Effector memory CD4-positive, alpha-beta T cell (primary cell): ENCODE data around the gene PTPRK.
"Not testable (repeated sequence)": the region's sequence is repeated elsewhere in the genome, so short reads cannot be mapped to it uniquely, and the experiment has no call there.

Experiments
- DNase-seq, 3 donors: peaks; one replicate each; pipeline ENCODE4 v3.0.0-alpha.2; 2020
- H3K27ac ChIP-seq: 2 replicates; pipeline ENCODE4 v1.7.0; 2013; ENCODE audit warnings: mild to moderate bottlenecking, low read length, moderate library complexity; ENCODE audit not compliant: insufficient read depth, poor library complexity, severe bottlenecking
- H3K27me3 ChIP-seq: replicated peaks from 2 replicates; pipeline ENCODE4 v1.7.0; 2013; ENCODE audit warnings: mild to moderate bottlenecking, low read length; ENCODE audit not compliant: insufficient read depth, control insufficient read depth, poor library complexity, severe bottlenecking
- H3K36me3 ChIP-seq: 2 replicates; pipeline ENCODE4 v1.7.0; 2013; ENCODE audit warnings: mild to moderate bottlenecking, low read length, moderate library complexity; ENCODE audit not compliant: control insufficient read depth, insufficient read depth
- H3K4me1 ChIP-seq: 2 replicates; pipeline ENCODE4 v1.7.0; 2013; ENCODE audit warnings: low read length, mild to moderate bottlenecking; ENCODE audit not compliant: control insufficient read depth, insufficient read depth, poor library complexity, severe bottlenecking
- H3K4me3 ChIP-seq: 2 replicates; pipeline ENCODE4 v1.7.0; 2013; ENCODE audit warnings: low read length, low read depth, mild to moderate bottlenecking; ENCODE audit not compliant: insufficient read depth, poor library complexity, severe bottlenecking
- H3K9me3 ChIP-seq: 2 replicates; pipeline ENCODE4 v1.7.0; 2013; ENCODE audit warnings: mild to moderate bottlenecking, low read length, moderate library complexity; ENCODE audit not compliant: control insufficient read depth

The PTPRK gene

DNA sequence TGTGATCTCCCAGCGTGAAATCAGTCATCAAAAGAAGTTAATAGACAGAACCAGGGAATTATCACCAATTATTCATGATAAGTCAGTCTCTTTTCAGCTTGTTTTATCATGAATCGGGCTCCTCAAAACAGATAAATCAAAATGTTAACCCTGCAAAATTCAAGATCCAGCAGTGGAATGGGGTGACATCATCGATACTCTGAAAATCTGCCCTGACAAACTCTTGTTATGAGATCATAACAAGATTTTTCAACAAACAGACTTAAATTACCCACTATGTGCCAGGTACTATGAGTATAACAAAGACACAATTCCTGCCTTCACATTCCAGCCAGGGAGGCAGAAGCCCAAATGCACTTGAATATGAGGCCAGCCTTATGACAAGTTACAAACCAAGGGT is 64.4 kb downstream of the PTPRK start:
- Histone ChIP-seq H3K36me3 (no peaks in the 10 kb centered on the region), H3K9me3 (no peaks in the 10 kb centered on the region), H3K27ac (no peak overlapping the region), H3K4me1 (no peaks in the 10 kb centered on the region), H3K27me3 (no peaks in the 10 kb centered on the region), H3K4me3 (no peak overlapping the region)
- DNase-seq, result no peak

DNA sequence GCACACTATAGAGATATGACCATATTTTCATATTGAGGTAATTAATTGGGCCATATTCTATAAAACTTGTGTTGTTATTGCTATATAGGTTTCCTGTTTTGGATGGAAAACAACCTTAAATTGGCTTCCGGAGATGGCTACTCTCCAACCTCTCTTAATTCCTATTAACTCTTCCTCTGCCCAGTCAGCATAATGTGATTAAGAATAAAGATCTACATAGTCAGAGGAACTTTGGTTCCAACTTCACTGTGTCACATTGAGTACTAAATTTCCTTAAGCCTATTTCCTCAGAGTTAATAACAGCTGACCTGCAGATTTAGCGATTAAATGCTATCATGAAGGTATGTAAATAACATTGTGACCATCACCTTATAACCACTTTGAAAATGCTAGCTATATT is 67.7 kb downstream of the PTPRK start:
- Histone ChIP-seq H3K4me1 (no peaks in the 10 kb centered on the region), H3K36me3 (no peaks in the 10 kb centered on the region), H3K9me3 (no peaks in the 10 kb centered on the region), H3K27me3 (no peaks in the 10 kb centered on the region), H3K27ac (no peak overlapping the region), H3K4me3 (no peak overlapping the region)
- no peak for DNase-seq

DNA sequence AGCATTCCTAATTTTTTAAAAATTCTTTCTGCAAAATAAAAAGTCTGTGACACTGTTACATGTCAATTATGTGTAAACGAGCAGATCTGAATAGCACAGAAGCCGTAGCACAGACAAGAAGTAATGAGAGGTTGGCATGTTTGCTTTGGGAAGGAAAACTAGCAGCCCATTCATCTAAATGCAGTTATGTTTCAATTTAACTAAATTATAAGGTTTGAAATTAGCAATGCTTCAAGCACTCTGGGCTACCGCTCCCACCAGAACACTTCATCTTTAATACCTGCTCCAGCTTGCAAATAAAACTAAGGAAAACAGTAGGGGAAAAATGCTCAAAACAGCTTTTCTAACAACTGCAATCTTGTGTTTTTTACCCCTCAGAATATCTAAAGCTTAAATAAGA is 73.9 kb downstream of the PTPRK start:
- Histone ChIP-seq H3K27ac (no peak overlapping the region), H3K4me1 (no peaks in the 10 kb centered on the region), H3K9me3 (no peaks in the 10 kb centered on the region), H3K4me3 (no peak overlapping the region), H3K36me3 (no peaks in the 10 kb centered on the region), H3K27me3 (no peaks in the 10 kb centered on the region)
- DNase-seq, result no peak

DNA sequence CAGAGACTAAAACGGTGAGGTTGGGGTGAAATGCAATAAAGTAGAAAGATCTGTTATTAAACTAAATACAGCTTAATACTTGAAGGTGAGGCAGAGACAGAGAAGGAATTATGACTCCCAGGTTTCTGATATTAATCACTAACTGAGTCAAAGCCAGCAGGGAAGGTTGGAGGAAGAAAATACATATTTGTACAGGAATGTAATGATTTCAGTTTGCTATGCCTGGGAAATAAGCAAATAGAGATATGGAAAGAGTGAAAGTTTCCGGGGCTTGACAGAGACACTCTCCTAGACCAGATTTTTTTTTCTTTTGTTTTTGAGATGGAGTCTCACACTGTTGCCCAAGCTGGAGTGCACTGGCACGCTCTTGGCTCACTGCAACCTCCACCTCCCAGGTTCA is 76.8 kb downstream of the PTPRK start:
- Histone ChIP-seq H3K9me3 (no peaks in the 10 kb centered on the region), H3K27ac (no peak overlapping the region), H3K27me3 (peaks cover 3% of the 10 kb centered on the region), H3K4me3 (no peak overlapping the region), H3K36me3 (no peaks in the 10 kb centered on the region), H3K4me1 (no peaks in the 10 kb centered on the region)
- no peak for DNase-seq

DNA sequence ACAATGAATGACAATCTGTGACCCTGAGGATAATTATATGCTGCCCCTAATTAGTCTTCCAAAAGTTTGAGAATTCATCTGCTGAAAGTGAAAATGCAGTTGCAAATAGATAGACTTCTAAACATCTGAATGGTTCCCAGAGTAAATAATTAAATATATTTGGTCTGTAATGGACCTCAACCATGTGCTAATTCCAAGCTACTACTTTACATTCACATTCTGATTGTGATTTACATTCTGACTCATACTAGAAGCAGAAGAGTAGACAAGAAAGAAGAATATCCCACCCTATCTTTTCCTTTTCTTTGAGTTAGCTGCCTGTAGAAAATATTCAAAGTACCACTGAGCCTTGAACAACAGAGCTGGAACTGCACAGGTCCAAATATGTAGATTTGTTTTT is 80.8 kb downstream of the PTPRK start:
- Histone ChIP-seq H3K27me3 (peaks cover 3% of the 10 kb centered on the region), H3K27ac (no peak overlapping the region), H3K36me3 (no peaks in the 10 kb centered on the region), H3K4me3 (no peak overlapping the region), H3K4me1 (no peaks in the 10 kb centered on the region), H3K9me3 (no peaks in the 10 kb centered on the region)
- DNase-seq, result no peak

DNA sequence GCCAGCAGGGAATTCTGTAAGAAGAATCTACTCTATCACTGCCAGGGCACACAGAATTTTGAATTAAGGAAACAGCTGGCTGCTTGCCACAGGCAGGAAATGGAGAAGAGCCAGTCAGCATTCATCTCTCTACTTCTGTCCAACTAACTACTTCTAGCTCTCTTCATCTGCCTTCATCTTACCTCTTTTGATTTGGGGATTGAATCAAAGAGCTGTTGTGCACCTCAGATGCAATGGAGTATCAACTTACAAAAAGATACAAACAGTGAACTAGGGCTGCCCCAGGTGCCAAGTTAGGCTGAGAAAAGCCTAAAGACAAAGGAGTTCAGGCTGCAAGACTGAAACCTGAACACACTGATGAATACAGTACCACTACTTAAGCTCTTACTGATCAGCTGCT is 82.0 kb downstream of the PTPRK start:
- Histone ChIP-seq H3K4me1 (no peaks in the 10 kb centered on the region), H3K4me3 (no peak overlapping the region), H3K27ac (no peak overlapping the region), H3K27me3 (peaks cover 3% of the 10 kb centered on the region), H3K36me3 (no peaks in the 10 kb centered on the region), H3K9me3 (no peaks in the 10 kb centered on the region)
- DNase-seq, result no peak

DNA sequence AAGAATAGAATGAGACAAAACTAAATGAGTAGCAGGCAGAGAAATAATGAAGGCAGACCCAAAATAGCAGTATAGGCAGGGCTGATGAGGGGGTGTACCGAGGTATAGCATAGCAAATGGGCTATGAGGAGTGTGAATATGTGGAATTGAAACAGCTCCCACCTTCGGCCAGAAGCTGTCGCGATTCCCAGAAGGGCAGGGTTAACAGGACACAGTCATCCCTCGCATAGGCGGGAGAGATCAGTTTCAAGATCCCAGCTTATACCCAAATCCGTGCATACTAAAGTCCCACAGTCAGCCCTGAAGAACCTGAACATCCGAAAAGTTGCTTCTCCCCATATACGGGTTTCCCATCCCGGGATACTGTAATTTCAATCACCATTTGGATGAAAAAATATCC is 82.7 kb downstream of the PTPRK start:
- Histone ChIP-seq H3K36me3 (no peaks in the 10 kb centered on the region), H3K27ac (no peak overlapping the region), H3K4me1 (no peaks in the 10 kb centered on the region), H3K4me3 (no peak overlapping the region), H3K27me3 (peaks cover 3% of the 10 kb centered on the region), H3K9me3 (no peaks in the 10 kb centered on the region)
- no peak for DNase-seq

DNA sequence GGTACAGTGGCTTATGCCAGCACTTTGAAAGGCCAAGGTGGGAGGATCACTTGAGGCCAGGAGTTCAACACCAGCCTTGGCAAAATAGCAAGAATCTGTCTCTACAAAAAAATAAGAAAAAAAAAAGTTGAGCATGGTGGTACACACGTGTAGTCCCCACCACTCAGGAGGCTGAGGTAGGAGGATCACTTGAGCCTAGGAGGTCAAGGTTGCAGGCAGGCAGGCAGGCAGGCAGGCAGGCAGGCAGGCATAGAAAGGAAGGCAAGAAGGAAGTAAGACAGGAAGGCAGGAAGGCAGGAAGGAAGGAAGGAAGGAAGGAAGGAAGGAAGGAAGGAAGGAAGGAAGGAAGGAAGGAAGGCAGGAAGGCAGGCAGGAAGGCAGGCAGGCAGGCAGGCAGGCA is 85.6 kb downstream of the PTPRK start:
- H3K4me3 ChIP-seq, H3K27ac ChIP-seq, H3K4me1 ChIP-seq, DNase-seq, H3K36me3 ChIP-seq, H3K27me3 ChIP-seq, H3K9me3 ChIP-seq: not testable (repeated sequence)

DNA sequence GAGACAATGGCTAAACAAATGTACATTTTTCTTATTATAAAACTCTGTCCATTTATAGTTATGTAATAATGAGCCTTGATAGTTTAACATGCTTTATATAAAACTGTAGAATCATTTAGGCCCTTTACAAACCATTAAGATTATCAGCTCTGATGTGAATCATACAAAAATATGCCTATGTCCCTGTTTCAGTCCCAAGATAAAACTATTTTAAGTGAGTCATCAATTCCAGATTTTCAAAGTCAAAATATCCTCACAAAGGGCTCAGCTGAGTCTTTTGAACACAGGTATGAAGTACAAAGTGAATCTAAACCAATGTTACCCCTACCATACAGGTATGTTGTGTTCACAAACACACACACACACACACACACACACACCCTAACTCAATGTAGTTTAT is 88.0 kb downstream of the PTPRK start:
- no peaks in the 10 kb centered on the region for H3K36me3 ChIP-seq
- H3K9me3 ChIP-seq, result no peaks in the 10 kb centered on the region
- H3K4me1 ChIP-seq, result no peaks in the 10 kb centered on the region
- DNase-seq, result no peak
- H3K27ac ChIP-seq, result no peak overlapping the region
- H3K27me3 ChIP-seq, result no peaks in the 10 kb centered on the region
- H3K4me3 ChIP-seq, result no peak overlapping the region

DNA sequence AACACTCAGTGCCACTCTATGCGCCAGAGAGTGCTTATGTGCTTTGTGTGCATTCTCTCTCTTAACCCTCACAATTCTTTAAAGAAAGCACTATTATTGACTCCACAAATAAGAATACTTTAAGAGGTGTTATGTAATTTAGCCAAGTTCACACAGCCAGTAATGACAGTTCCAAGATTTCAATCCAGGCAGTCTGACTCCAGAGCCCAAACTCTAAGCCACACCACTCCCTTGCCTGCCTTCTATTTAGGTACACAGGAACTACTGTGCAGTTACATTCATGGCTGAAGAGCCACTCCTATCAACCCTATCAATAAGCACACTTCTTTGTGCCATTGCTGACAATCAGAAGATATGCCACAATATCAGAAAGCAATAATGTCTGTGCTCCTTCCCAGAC is 93.3 kb downstream of the PTPRK start:
- H3K4me1 ChIP-seq, result no peaks in the 10 kb centered on the region
- H3K27ac ChIP-seq, result no peak overlapping the region
- H3K27me3 ChIP-seq, result no peaks in the 10 kb centered on the region
- H3K36me3 ChIP-seq, result no peaks in the 10 kb centered on the region
- no peak for DNase-seq
- H3K4me3 ChIP-seq, result no peak overlapping the region
- H3K9me3 ChIP-seq, result no peaks in the 10 kb centered on the region

DNA sequence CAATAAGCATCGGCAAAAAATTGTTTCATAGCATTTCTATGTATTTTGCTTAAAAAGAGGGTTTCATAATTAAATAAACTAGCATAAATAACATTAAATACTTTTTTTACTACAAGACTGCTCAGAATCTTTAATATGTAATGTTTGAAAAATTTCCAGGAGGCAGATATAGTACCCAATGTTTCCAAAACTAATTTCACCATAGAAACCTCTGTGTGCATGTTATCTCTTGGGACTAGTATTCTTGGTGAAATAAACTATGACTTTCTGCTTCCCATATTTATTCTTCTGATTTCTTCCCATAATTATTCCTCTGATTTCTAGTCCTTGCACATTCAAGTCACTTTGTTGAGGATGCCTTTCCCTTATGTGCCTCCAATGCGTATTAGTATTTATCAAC is 94.5 kb downstream of the PTPRK start:
- Histone ChIP-seq H3K9me3 (no peaks in the 10 kb centered on the region), H3K27me3 (no peaks in the 10 kb centered on the region), H3K27ac (no peak overlapping the region), H3K4me1 (no peaks in the 10 kb centered on the region), H3K36me3 (no peaks in the 10 kb centered on the region), H3K4me3 (no peak overlapping the region)
- no peak for DNase-seq
